ENCODE data around the gene LAMTOR4.

The LAMTOR4 gene

GRCh38 chr7:100163871-100164270 lies 15.2 kb downstream of the LAMTOR4 start:
- Histone ChIP-seq H3K9ac (no peak overlapping the region), H3K4me3 (ENCODE audit: low read depth, low read length) (no peak overlapping the region), H3K27me3 (ENCODE audit: control insufficient read depth, insufficient read depth, low read length) (no peaks in the 10 kb centered on the region), H3K9me3 (ENCODE audit: control insufficient read depth, low read length) (no peaks in the 10 kb centered on the region), H3K36me3 (ENCODE audit: control insufficient read depth, insufficient read depth, low read length) (no peaks in the 10 kb centered on the region), H3K4me2 (ENCODE audit: low read length) (no peak overlapping the region), H2AFZ (no peak overlapping the region), H3K27ac (no peak overlapping the region), H3K4me1 (peaks cover 6% of the 10 kb centered on the region), H3K79me2 (no peaks in the 10 kb centered on the region)
- TF ChIP-seq, protein P1, sequence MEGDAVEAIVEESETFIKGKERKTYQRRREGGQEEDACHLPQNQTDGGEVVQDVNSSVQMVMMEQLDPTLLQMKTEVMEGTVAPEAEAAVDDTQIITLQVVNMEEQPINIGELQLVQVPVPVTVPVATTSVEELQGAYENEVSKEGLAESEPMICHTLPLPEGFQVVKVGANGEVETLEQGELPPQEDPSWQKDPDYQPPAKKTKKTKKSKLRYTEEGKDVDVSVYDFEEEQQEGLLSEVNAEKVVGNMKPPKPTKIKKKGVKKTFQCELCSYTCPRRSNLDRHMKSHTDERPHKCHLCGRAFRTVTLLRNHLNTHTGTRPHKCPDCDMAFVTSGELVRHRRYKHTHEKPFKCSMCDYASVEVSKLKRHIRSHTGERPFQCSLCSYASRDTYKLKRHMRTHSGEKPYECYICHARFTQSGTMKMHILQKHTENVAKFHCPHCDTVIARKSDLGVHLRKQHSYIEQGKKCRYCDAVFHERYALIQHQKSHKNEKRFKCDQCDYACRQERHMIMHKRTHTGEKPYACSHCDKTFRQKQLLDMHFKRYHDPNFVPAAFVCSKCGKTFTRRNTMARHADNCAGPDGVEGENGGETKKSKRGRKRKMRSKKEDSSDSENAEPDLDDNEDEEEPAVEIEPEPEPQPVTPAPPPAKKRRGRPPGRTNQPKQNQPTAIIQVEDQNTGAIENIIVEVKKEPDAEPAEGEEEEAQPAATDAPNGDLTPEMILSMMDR (IDR thresholded peaks at IDR 0.05) = no peak

DNA sequence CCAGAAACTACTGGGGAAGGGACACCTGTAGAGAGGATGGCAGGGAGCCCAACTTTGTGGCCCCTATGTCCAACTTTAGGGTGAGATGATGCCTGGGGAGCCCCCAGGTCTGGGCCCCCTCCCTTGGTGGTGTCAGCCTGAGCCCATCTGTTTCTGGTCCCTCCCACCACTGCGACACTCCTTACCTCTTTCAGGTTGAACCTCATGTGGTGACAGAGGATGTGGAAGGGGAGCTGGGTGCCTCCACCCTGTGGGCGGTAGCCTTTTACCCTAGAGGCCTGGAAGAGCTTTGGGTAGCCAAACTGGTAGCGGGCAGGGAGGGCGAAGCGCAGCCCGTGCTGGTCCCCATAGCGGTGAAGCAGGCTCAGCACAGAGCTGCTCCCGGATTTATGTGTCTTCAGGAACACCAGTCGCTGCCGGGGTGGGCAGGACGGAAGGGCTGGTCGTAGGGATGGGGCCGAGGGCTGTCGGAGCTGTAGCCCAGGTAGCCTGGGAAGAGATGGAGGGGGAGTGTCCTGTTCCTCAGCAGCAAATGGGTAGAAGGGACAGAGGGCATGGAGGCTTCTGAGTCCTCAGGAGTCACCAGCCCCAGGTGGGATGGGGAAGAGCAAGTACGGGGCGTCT lies 17.7 kb downstream of the LAMTOR4 start:
- Histone ChIP-seq H3K9ac (no peak overlapping the region), H3K27ac (no peak overlapping the region), H3K4me2 (ENCODE audit: low read length) (no peak overlapping the region), H3K79me2 (no peaks in the 10 kb centered on the region), H3K4me3 (ENCODE audit: low read depth, low read length) (no peak overlapping the region), H3K9me3 (ENCODE audit: control insufficient read depth, low read length) (no peaks in the 10 kb centered on the region), H3K4me1 (peaks cover 6% of the 10 kb centered on the region), H3K27me3 (ENCODE audit: control insufficient read depth, insufficient read depth, low read length) (no peaks in the 10 kb centered on the region), H3K36me3 (ENCODE audit: control insufficient read depth, insufficient read depth, low read length) (no peaks in the 10 kb centered on the region), H2AFZ (no peak overlapping the region)
- TF ChIP-seq, protein P1 (IDR thresholded peaks at IDR 0.05) = no peak

DNA sequence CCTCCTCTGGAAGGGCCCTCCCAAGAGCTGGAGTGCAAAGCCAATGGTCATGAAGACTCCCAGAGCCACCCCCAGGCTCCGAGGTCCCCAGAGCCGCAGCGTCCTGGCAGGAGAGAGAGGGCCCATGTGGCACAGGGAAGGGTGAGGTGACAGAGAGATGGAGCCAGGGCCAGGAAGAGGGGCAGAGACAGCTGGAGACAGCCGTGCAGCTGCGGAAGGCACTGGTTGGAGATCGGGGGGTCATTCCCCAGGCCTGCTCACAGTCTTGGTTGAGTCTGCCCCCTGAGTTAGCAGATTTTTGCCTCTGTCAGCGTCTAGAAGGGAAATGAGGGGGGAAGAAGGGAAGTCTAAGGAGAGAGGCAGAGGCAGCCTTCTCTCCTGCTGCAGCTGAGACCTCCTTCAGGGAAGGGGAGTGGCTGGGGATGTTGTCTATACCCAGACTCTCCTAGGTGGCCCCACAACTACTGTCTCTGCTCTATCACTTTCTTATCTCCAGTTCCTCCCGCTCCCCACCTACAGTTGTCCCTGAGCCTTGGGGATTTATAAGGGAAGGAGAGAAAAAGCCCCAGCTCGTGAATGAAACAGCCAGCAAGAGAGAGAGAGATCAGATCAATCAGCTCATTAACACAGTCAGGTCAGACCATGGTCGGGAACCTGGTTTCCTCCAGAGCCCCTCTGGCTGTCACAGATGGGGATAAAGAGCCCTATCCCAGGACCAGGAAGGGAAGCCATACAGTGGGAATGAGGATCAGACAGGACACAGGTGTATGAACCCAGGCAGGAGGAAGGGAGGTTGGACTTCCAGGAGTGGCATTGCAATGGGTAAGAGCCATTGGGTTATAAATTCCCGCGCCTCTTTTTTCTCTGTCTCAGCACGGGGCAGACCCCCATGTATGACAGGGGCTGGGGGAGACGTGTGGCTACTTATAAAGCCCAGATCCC lies 18.5 kb downstream of the LAMTOR4 start:
- no peaks in the 10 kb centered on the region for H3K79me2 ChIP-seq
- H3K27me3 ChIP-seq (ENCODE audit: control insufficient read depth, insufficient read depth, low read length) = no peaks in the 10 kb centered on the region
- H3K36me3 ChIP-seq (ENCODE audit: control insufficient read depth, insufficient read depth, low read length) = no peaks in the 10 kb centered on the region
- H3K27ac ChIP-seq = no peak overlapping the region
- H3K4me2 ChIP-seq (ENCODE audit: low read length) = no peak overlapping the region
- peaks cover 6% of the 10 kb centered on the region for H3K4me1 ChIP-seq
- no peak overlapping the region for H3K4me3 ChIP-seq (ENCODE audit: low read depth, low read length)
- peak overlapping the region; percentile 84 for H2AFZ ChIP-seq
- H3K9me3 ChIP-seq (ENCODE audit: control insufficient read depth, low read length) = no peaks in the 10 kb centered on the region
- H3K9ac ChIP-seq = no peak overlapping the region
- TF ChIP-seq, protein P1 (IDR thresholded peaks at IDR 0.05) = no peak

- H3K79me2 ChIP-seq = no peaks in the 10 kb centered on the region
- no peaks in the 10 kb centered on the region for H3K27me3 ChIP-seq (ENCODE audit: control insufficient read depth, insufficient read depth, low read length)
- peak overlapping the region; percentile 36 for H3K4me2 ChIP-seq (ENCODE audit: low read length)
- no peaks in the 10 kb centered on the region for H3K9me3 ChIP-seq (ENCODE audit: control insufficient read depth, low read length)
- H3K9ac ChIP-seq = no peak overlapping the region
- H3K4me1 ChIP-seq = peaks cover 6% of the 10 kb centered on the region
- peak overlapping the region; percentile 9 for H3K4me3 ChIP-seq (ENCODE audit: low read depth, low read length)
- H3K27ac ChIP-seq = no peak overlapping the region
- H2AFZ ChIP-seq = peak overlapping the region; percentile 84
- TF ChIP-seq, protein P1 (IDR thresholded peaks at IDR 0.05) = no peak
- H3K36me3 ChIP-seq (ENCODE audit: control insufficient read depth, insufficient read depth, low read length) = no peaks in the 10 kb centered on the region
These were observed 19.2 kb downstream of the LAMTOR4 start for GRCh38 chr7:100167912-100168323.
